Lung (tissue), 12 donors: ENCODE data around the gene ZSWIM4. TPM values are rescaled to one million over a fixed set of nuclear protein-coding genes. Genes with fewer than 3 reads are reported as not detected.
A peak's percentile ranks its signal among the peaks of the same experiment; 100 is the strongest.

Source experiments
- ATAC-seq: fragments of 200-7000 bp; cut with Tn5 transposase; one replicate; pipeline ENCODE4 v1.9.1; 2020; ENCODE audit warnings: moderate number of reproducible peaks; ENCODE audit not compliant: insufficient read depth, low FRiP score
- DNase-seq, 3 donors: peaks; one replicate each; pipeline ENCODE4 v3.0.0-alpha.2; 2013 to 2017
- H3K27ac ChIP-seq, 2 donors: one replicate each; pipeline ENCODE4 v1.5.1; 2013; ENCODE audit warnings: mild to moderate bottlenecking in 2 of 2, moderate library complexity in 2 of 2, control low read depth in 1 of 2, inconsistent platforms in 1 of 2, low read depth in 1 of 2, low read length in 1 of 2
- H3K27me3 ChIP-seq, 3 donors: one replicate each; pipeline ENCODE4 v1.5.1; 2013; ENCODE audit warnings: low read length in 2 of 3; ENCODE audit not compliant: control insufficient read depth in 3 of 3, insufficient read depth in 3 of 3
- H3K36me3 ChIP-seq, 4 donors: one replicate each; pipeline ENCODE4 v1.5.1; 2013; ENCODE audit warnings: low read length in 4 of 4, mild to moderate bottlenecking in 1 of 4, moderate library complexity in 1 of 4; ENCODE audit not compliant: control insufficient read depth in 4 of 4, insufficient read depth in 4 of 4
- H3K4me1 ChIP-seq, 5 donors: one replicate each; pipeline ENCODE4 v1.5.1; 2013; ENCODE audit warnings: low read length in 5 of 5, mild to moderate bottlenecking in 2 of 5, moderate library complexity in 1 of 5; ENCODE audit not compliant: control insufficient read depth in 5 of 5, insufficient read depth in 5 of 5
- H3K4me3 ChIP-seq: one replicate; pipeline ENCODE4 v1.5.1; 2013; ENCODE audit warnings: mild to moderate bottlenecking, control low read depth, moderate library complexity
- H3K9ac ChIP-seq, 2 donors: one replicate each; pipeline ENCODE4 v1.5.1; 2013; ENCODE audit warnings: low read length in 2 of 2, control low read depth in 1 of 2; ENCODE audit not compliant: insufficient read depth in 1 of 2
- H3K9me3 ChIP-seq, 4 donors: one replicate each; pipeline ENCODE4 v1.5.1; 2013; ENCODE audit warnings: low read length in 3 of 4, mild to moderate bottlenecking in 1 of 4, moderate library complexity in 1 of 4; ENCODE audit not compliant: control insufficient read depth in 4 of 4, insufficient read depth in 3 of 4
- CTCF ChIP-seq: IDR thresholded peaks from 2 replicates; pipeline ENCODE4 v1.5.1; 2012; ENCODE audit warnings: mild to moderate bottlenecking; ENCODE audit errors: control extremely low read depth, extremely low read depth
- WGBS, 2 donors: extraction: QIAGEN DNeasy Blood & Tissue Kit; methylation state at CpG; one replicate each; pipeline ENCODE4 v1.1.7; 2013; 5-methylcytosine and 5-hydroxymethylcytosine counted together
- polyA plus RNA-seq, 2 donors: library from polyadenylated mRNA; stranded (reverse); fragments of 200-250 nt; gene quantifications; one replicate each; pipeline ENCODE4 v1.2.1, GENCODE V29; 2013
- total RNA-seq, 2 donors: library from RNA; depleted of rRNA in 1 of 2; stranded (reverse); fragments of >200 nt in 1 of 2; gene quantifications; one replicate each; pipeline ENCODE4 v1.2.1, GENCODE V29; 2014 to 2021
- donor health status: control.
- donor health status: control.
- donor health status: Bipolar disorder and iron deficiency.
- donor health status: healthy.
- donor health status: DM: yes; HTN: yes; CAD: no.

ZSWIM4 gene
- total and polyA plus RNA-seq, 4 donors, result 3.7 to 10.5 (median 8.8) TPM

- DNase-seq (peak in 1 of 3 donors; percentile 43), ATAC-seq (peak; percentile 12)
- peak overlapping the region; percentile 98 to 99 for H3K27ac ChIP-seq
- H3K4me3 ChIP-seq, result peak overlapping the region; percentile 88
- 23 to 24% methylated on average over 23 of the region's 23 CpGs for WGBS, 2 donors
- no peaks in the 10 kb centered on the region for H3K27me3 ChIP-seq
- peaks cover 0 to 14% (median 5%) of the 10 kb centered on the region in 4 donors for H3K36me3 ChIP-seq
- no peak for TF ChIP-seq CTCF
- peak overlapping the region in 1 of 2 donors; percentile 58 for H3K9ac ChIP-seq
- peaks cover 0 to 58% (median 17%) of the 10 kb centered on the region in 5 donors for H3K4me1 ChIP-seq
- H3K9me3 ChIP-seq, result no peaks in the 10 kb centered on the region
Measured at GRCh38 chr19:13840305-13841085, 45.3 kb downstream of the ZSWIM4 start.

GRCh38 chr19:13841086-13841961 is 46.1 kb downstream of the ZSWIM4 start:
- peak overlapping the region; percentile 55 to 61 for H3K9ac ChIP-seq
- peaks cover 0 to 55% (median 11%) of the 10 kb centered on the region in 5 donors for H3K4me1 ChIP-seq
- TF ChIP-seq CTCF, result no peak
- no peak for ATAC-seq
- peaks cover 0 to 6% (median under 1%) of the 10 kb centered on the region in 4 donors for H3K36me3 ChIP-seq
- H3K27me3 ChIP-seq, result no peaks in the 10 kb centered on the region
- no peaks in the 10 kb centered on the region for H3K9me3 ChIP-seq
- peak overlapping the region; percentile 88 for H3K4me3 ChIP-seq
- H3K27ac ChIP-seq, result peak overlapping the region; percentile 98 to 99
- peak in 1 of 3 donors; percentile 43 for DNase-seq
- WGBS, 2 donors, result 24% methylated on average over 26 of the region's 26 CpGs

GRCh38 chr19:13841962-13842290 is 46.7 kb downstream of the ZSWIM4 start:
- Histone ChIP-seq H3K9ac (peak overlapping the region; percentile 55 to 61), H3K9me3 (no peaks in the 10 kb centered on the region), H3K27ac (peak overlapping the region; percentile 98 to 99), H3K4me1 (peaks cover 0 to 56% (median 14%) of the 10 kb centered on the region in 5 donors), H3K4me3 (peak overlapping the region; percentile 88), H3K36me3 (peaks cover 0 to 2% (median 0%) of the 10 kb centered on the region in 4 donors), H3K27me3 (no peaks in the 10 kb centered on the region)
- no peak for TF ChIP-seq CTCF
- DNase-seq (no peak), ATAC-seq (no peak)
- WGBS, 2 donors, result 1 to 2% methylated on average over 11 of the region's 11 CpGs
